Naive thymus-derived CD4-positive, alpha-beta T cell (primary cell): Measurements from ENCODE around the gene DONSON. TPM values are rescaled to one million over a fixed set of nuclear protein-coding genes. Genes with fewer than 3 reads are reported as not detected.
A peak's percentile ranks its signal among the peaks of the same experiment; 100 is the strongest.
"Not testable (repeated sequence)": the region's sequence is repeated elsewhere in the genome, so short reads cannot be mapped to it uniquely, and the experiment has no call there.

Experiments
- ATAC-seq: fragments of 150-1000 bp; cut with Tn5 transposase; 2 replicates; pipeline ENCODE4 v1.10.0; 2021; ENCODE audit warnings: mild to moderate bottlenecking, moderate library complexity
- CTCF ChIA-PET: fragments of 350-600 bp; sonication (Branson Sonifier 250); formaldehyde crosslinking; loops from one replicate; lab custom pipeline; 2021; ENCODE audit warnings: antibody characterized with exemption; lab: Charles Lee
- POLR2A ChIA-PET: fragments of 350-600 bp; sonication (Branson Sonifier 250); formaldehyde crosslinking; loops from one replicate; lab custom pipeline; 2021; ENCODE audit warnings: antibody characterized with exemption, inconsistent platforms; lab: Charles Lee
- DNase-seq, 9 donors: peaks; one replicate each; pipeline versions ENCODE4 v3.0.0 to v3.0.0-alpha.2; 2020 to 2022; ENCODE audit warnings: mixed read lengths in 1 of 9
- H3K27ac ChIP-seq: one replicate; pipeline ENCODE4 v1.7.0; 2013; ENCODE audit warnings: mild to moderate bottlenecking, low read depth, low read length, moderate library complexity
- H3K27me3 ChIP-seq, 2 donors: one replicate each; pipeline ENCODE4 v1.7.0; 2013; ENCODE audit warnings: low read length in 2 of 2, mild to moderate bottlenecking in 2 of 2, moderate library complexity in 2 of 2; ENCODE audit not compliant: control insufficient read depth in 2 of 2, insufficient read depth in 2 of 2
- H3K36me3 ChIP-seq, 3 experiments: 1 replicate in 2 of 3; 2 replicates in 1 of 3; pipeline ENCODE4 v1.7.0; 2013; ENCODE audit warnings: low read length in 3 of 3, mild to moderate bottlenecking in 3 of 3, moderate library complexity in 1 of 3; ENCODE audit not compliant: insufficient read depth in 3 of 3, control insufficient read depth in 2 of 3
- H3K4me1 ChIP-seq, 2 donors: one replicate each; pipeline ENCODE4 v1.7.0; 2013; ENCODE audit warnings: low read length in 2 of 2, mild to moderate bottlenecking in 2 of 2, moderate library complexity in 1 of 2; ENCODE audit not compliant: control insufficient read depth in 2 of 2, insufficient read depth in 2 of 2
- H3K4me3 ChIP-seq: 2 replicates; pipeline ENCODE4 v1.7.0; 2013; ENCODE audit warnings: mild to moderate bottlenecking, low read length
- H3K9me3 ChIP-seq, 3 experiments: 1 replicate in 2 of 3; 2 replicates in 1 of 3; pipeline ENCODE4 v1.7.0; 2013; ENCODE audit warnings: low read length in 3 of 3; ENCODE audit not compliant: control insufficient read depth in 2 of 3
- H3K27ac Mint-ChIP-seq, 9 donors: one replicate each; pipeline ENCODE4 v1.8.0; 2020 to 2022; ENCODE audit warnings: mixed read lengths in 9 of 9, mild to moderate bottlenecking in 8 of 9, moderate library complexity in 5 of 9, inconsistent platforms in 2 of 9
- H3K27me3 Mint-ChIP-seq, 5 donors: one replicate each; pipeline ENCODE4 v1.8.0; 2021 to 2022; ENCODE audit warnings: mixed read lengths in 5 of 5, mild to moderate bottlenecking in 1 of 5
- H3K36me3 Mint-ChIP-seq, 5 donors: one replicate each; pipeline ENCODE4 v1.8.0; 2020 to 2022; ENCODE audit warnings: mixed read lengths in 5 of 5, mild to moderate bottlenecking in 3 of 5, inconsistent platforms in 1 of 5
- H3K4me1 Mint-ChIP-seq, 7 donors: one replicate each; pipeline ENCODE4 v1.8.0; 2020 to 2022; ENCODE audit warnings: mixed read lengths in 7 of 7, mild to moderate bottlenecking in 3 of 7, inconsistent platforms in 1 of 7
- H3K4me3 Mint-ChIP-seq, 10 donors: one replicate each; pipeline ENCODE4 v1.8.0; 2020 to 2022; ENCODE audit warnings: mild to moderate bottlenecking in 10 of 10, mixed read lengths in 10 of 10, moderate library complexity in 6 of 10, inconsistent platforms in 2 of 10
- H3K9me3 Mint-ChIP-seq, 11 donors: one replicate each; pipeline ENCODE4 v1.8.0; 2020 to 2022; ENCODE audit warnings: mixed read lengths in 11 of 11, mild to moderate bottlenecking in 4 of 11, inconsistent platforms in 1 of 11, moderate library complexity in 1 of 11
- intact Hi-C, 2 donors: fragments of 100-400 bp; cut with micrococcal nuclease; formaldehyde crosslinking; loops; one replicate each; pipeline ENCODE4 v1.15.1; 2023
- polyA plus RNA-seq, 2 donors: library from polyadenylated mRNA; unstranded; fragments of 300-500 nt; fragmentation: Illumina TruSeq; gene quantifications; one replicate each; pipeline ENCODE4 v1.2.3, GENCODE V29; 2021
- total RNA-seq, 6 experiments: library from RNA in 5 of 6; stranded (reverse) in 5 of 6; gene quantifications; 1 replicate in 5 of 6; 2 replicates in 1 of 6; pipeline ENCODE4 v1.2.3 and lab custom pipeline; 2021 to 2026

DONSON gene, protein sequence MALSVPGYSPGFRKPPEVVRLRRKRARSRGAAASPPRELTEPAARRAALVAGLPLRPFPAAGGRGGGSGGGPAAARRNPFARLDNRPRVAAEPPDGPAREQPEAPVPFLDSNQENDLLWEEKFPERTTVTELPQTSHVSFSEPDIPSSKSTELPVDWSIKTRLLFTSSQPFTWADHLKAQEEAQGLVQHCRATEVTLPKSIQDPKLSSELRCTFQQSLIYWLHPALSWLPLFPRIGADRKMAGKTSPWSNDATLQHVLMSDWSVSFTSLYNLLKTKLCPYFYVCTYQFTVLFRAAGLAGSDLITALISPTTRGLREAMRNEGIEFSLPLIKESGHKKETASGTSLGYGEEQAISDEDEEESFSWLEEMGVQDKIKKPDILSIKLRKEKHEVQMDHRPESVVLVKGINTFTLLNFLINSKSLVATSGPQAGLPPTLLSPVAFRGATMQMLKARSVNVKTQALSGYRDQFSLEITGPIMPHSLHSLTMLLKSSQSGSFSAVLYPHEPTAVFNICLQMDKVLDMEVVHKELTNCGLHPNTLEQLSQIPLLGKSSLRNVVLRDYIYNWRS
- total RNA-seq: 10 to 100 TPM in 3 of 5 experiments, 1 to 10 TPM in 2; 8.9 to 30.8 (median 10.7) TPM
- polyA plus RNA-seq: 1 to 10 TPM; 4.2 to 4.4 TPM
- 9.7 reads per million, percentile 35 among the genes with 10 or more reads in this experiment for total RNA-seq (lab: John Stamatoyannopoulos, UW)

DNA sequence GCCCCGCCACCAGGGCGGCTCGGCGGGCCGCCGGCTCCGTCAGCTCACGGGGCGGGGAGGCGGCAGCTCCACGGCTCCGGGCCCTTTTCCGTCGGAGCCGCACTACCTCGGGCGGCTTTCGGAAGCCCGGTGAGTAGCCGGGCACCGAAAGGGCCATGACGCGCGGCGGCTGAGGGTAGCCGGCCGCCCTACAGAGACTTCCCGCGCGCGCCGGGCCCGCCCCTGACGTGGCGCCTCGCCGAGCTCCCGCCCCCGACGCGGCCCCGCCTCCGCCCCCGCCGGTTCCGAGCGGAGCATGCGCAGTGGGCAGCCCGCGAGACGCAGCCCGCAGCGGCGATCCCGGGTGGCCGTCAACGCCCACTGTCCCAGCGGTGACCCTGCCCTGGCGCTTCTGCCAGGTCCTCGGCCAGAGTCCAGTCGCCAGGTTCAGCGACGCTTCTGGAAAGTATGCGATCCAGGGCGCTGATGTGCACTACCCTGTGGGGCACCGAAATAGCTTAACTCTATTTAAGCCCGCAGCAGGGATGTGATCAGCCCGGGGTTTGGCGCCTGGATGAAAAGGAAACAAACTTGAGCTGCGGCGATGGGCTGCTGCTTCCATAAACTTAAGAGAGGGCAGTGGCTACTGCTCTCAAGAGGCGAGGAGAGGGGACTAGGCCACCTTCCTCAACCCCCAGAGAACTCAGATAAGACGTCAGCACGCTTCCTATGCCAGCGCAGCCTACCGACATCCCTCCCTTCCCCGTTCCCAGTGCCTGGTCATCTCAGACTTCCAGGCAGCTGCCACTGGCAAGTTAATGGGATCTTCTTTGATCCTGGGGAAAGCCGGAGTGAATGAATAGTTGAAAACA, at the start of gene DONSON:
TSS of gene DONSON (minus strand) at position 200 of the 851 bp plus-strand sequence. CDS start at position 157, 43 bp downstream.
- peaks cover 0 to 31% (median 20%) of the 10 kb centered on the region in 7 donors for H3K4me1 Mint-ChIP-seq
- peak within 1 kb of the TSS; percentile 34 to 96 (median 89) for H3K27ac Mint-ChIP-seq
- H3K27me3 Mint-ChIP-seq: peaks cover 0 to 1% (median 0%) of the 10 kb centered on the region in 5 donors
- CTCF ChIA-PET: interaction anchor here (1.0 to 2.5 kb wide), 3 partner anchors 17 to 45 kb away, joined by 3 to 8 read pairs (median 5); partner anchors contain the start of gene SON
- ATAC-seq (peak; percentile 98), DNase-seq (peak; percentile 76 to 97 (median 89))
- peaks cover 0 to 9% (median 0%) of the 10 kb centered on the region in 5 donors for H3K36me3 Mint-ChIP-seq
- Histone ChIP-seq H3K27ac (peak within 1 kb of the TSS; percentile 89), H3K36me3 (peaks cover 0 to 3% (median 0%) of the 10 kb centered on the region in 3 experiments), H3K27me3 (no peaks in the 10 kb centered on the region), H3K4me1 (peaks cover 5% of the 10 kb centered on the region in 2 donors), H3K9me3 (no peaks in the 10 kb centered on the region), H3K4me3 (peak within 1 kb of the TSS; percentile 63)
- intact Hi-C loops: loop anchor here (1.0 to 5.0 kb wide), 11 partner anchors 11 to 1196 kb away; partner anchors contain the start of genes CRYZL1 (in 2 of the 2), TMEM50B (in 2 of the 2), DNAJC28 (in 1 of the 2) and GART (in 1 of the 2)
- H3K9me3 Mint-ChIP-seq: no peaks in the 10 kb centered on the region
- H3K4me3 Mint-ChIP-seq: peak within 1 kb of the TSS; percentile 90 to 96 (median 94)
- POLR2A ChIA-PET: interaction anchor here (0.6 to 2.6 kb wide), 15 partner anchors 11 to 817 kb away, joined by 3 to 23 read pairs (median 4); partner anchors contain the start of genes DNAJC28, PAXBP1, SON and TMEM50B

DNA sequence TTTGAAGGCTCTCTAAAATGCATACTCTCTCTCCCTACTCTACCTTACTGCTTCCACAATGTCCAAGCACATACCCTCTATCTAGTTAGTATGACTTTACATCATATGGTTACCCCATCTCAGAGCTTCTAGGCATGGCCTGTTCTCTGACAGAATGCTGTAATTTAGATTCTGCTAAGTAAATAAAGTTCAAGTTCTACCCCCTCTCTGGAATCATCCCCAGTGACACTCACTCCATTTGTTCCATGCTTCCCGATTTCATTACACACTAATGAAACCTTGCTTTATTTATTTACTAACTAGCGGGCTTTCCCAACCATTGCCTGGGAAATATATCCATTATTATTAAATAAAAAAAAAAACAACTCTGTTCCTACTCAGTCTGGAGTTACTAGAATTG, 45.8 kb upstream of the DONSON start:
- peaks cover 0 to 19% (median 0%) of the 10 kb centered on the region in 3 experiments for H3K36me3 ChIP-seq
- no peak for DNase-seq
- H3K27me3 ChIP-seq: no peaks in the 10 kb centered on the region
- POLR2A ChIA-PET: no interaction called here
- no peak overlapping the region for H3K4me3 ChIP-seq
- Mint-ChIP-seq H3K36me3 (peaks cover 6 to 20% (median 14%) of the 10 kb centered on the region in 5 donors), H3K4me3 (no peak overlapping the region), H3K27ac (no peak overlapping the region), H3K4me1 (peaks cover 10 to 50% (median 29%) of the 10 kb centered on the region in 7 donors), H3K9me3 (no peaks in the 10 kb centered on the region), H3K27me3 (no peaks in the 10 kb centered on the region)
- no peak for ATAC-seq
- H3K9me3 ChIP-seq: no peaks in the 10 kb centered on the region
- no peak overlapping the region for H3K27ac ChIP-seq
- intact Hi-C loops: no loop called here
- H3K4me1 ChIP-seq: no peaks in the 10 kb centered on the region
- CTCF ChIA-PET: no interaction called here

DNA sequence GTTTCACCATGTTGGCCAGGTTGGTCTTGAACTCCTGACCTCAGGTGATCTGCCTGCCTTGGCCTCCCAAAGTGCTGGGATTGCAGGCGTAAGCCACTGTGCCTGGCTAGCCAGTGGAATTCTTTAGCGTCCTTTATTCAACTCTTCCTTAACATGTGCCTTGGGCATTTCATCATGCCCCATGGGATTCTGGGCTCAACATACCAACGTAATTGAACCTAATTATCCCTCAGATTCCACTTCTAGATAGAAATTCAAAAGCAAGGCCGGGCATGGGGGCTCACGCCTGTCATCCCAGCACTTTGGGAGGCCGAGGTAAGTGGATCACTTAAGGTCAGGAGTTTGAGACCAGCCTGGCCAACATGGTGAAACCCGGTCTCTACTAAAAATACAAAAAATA, 37.7 kb upstream of the DONSON start:
- POLR2A ChIA-PET: interaction anchor here (0.6 kb wide), 1 partner anchor 88 kb away, joined by 3 read pairs; no protein-coding TSS in a partner anchor
- H3K4me3 ChIP-seq, H3K27ac Mint-ChIP-seq, H3K9me3 Mint-ChIP-seq, H3K9me3 ChIP-seq, H3K27ac ChIP-seq, H3K27me3 ChIP-seq, H3K27me3 Mint-ChIP-seq, H3K4me3 Mint-ChIP-seq, intact Hi-C loops, ATAC-seq, H3K4me1 ChIP-seq, DNase-seq: not testable (repeated sequence)
- CTCF ChIA-PET: interaction anchor here (0.6 kb wide), 1 partner anchor 307 kb away, joined by 3 read pairs; no protein-coding TSS in a partner anchor
- Mint-ChIP-seq H3K4me1 (peaks cover 0 to 16% (median 5%) of the 10 kb centered on the region in 7 donors), H3K36me3 (peaks cover 6 to 20% (median 13%) of the 10 kb centered on the region in 5 donors)
- H3K36me3 ChIP-seq: peaks cover 0 to 32% (median 6%) of the 10 kb centered on the region in 3 experiments

DNA sequence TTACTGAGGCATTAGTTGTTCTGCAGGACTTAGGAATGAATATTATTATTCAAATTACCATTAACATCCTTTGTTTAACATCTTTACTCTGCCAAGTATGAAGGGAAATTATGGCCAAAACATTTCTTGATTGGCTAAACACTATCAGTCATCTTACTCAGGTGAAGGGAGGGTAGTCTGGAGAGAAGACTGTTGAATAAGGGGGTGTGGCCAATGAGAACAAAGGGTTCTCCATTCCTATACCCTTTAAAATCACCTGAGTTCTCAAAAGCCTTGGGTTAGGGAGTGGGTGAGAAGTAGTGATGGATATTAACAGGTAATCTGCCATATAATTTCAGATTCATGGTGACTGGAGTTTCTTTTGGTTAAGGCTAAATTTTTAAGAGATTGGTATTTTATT, 33.8 kb upstream of the DONSON start:
- DNase-seq (no peak), ATAC-seq (no peak)
- no peaks in the 10 kb centered on the region for H3K9me3 Mint-ChIP-seq
- peaks cover 0 to 5% (median 3%) of the 10 kb centered on the region in 7 donors for H3K4me1 Mint-ChIP-seq
- no peak overlapping the region for H3K27ac ChIP-seq
- no peaks in the 10 kb centered on the region for H3K27me3 Mint-ChIP-seq
- H3K9me3 ChIP-seq: no peaks in the 10 kb centered on the region
- H3K4me3 Mint-ChIP-seq: no peak overlapping the region
- intact Hi-C loops: no loop called here
- no peak overlapping the region for H3K4me3 ChIP-seq
- peak overlapping the region in 1 of 9 donors; percentile 58 for H3K27ac Mint-ChIP-seq
- no peaks in the 10 kb centered on the region for H3K27me3 ChIP-seq
- peaks cover 0 to 27% (median 6%) of the 10 kb centered on the region in 3 experiments for H3K36me3 ChIP-seq
- peaks cover 0 to 33% (median 18%) of the 10 kb centered on the region in 5 donors for H3K36me3 Mint-ChIP-seq
- no peaks in the 10 kb centered on the region for H3K4me1 ChIP-seq
- ChIA-PET POLR2A (no interaction called here), CTCF (no interaction called here)

DNA sequence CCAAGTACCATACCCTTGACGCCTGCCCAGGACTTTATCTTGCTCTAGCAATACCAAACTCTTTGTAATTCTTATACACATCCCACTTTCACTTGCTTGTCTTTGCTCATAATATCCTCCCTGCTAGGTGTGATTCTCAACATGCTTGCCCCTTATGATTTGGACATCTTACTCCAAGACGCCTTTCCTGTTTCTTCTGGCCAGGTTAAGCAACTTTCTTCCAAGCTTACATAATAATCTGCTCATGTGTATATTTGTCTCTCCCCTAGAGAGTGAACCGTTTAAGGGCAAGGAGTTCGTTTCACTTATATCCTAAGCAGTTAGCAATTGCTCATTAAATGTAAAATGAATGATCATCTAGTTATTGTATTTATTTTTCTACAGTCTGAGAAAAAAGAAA, 31.2 kb upstream of the DONSON start:
- H3K27me3 ChIP-seq: no peaks in the 10 kb centered on the region
- H3K4me3 Mint-ChIP-seq: no peak overlapping the region
- intact Hi-C loops: no loop called here
- peak overlapping the region in 1 of 9 donors; percentile 17 for H3K27ac Mint-ChIP-seq
- ChIA-PET POLR2A (no interaction called here), CTCF (no interaction called here)
- no peak for DNase-seq
- no peak overlapping the region for H3K4me3 ChIP-seq
- H3K4me1 ChIP-seq: no peaks in the 10 kb centered on the region
- H3K36me3 Mint-ChIP-seq: peaks cover 0 to 31% (median 16%) of the 10 kb centered on the region in 5 donors
- no peaks in the 10 kb centered on the region for H3K9me3 ChIP-seq
- no peak overlapping the region for H3K27ac ChIP-seq
- peaks cover 0 to 27% (median 6%) of the 10 kb centered on the region in 3 experiments for H3K36me3 ChIP-seq
- H3K27me3 Mint-ChIP-seq: no peaks in the 10 kb centered on the region
- peaks cover 0 to 5% (median 0%) of the 10 kb centered on the region in 7 donors for H3K4me1 Mint-ChIP-seq
- ATAC-seq: no peak
- H3K9me3 Mint-ChIP-seq: no peaks in the 10 kb centered on the region

DNA sequence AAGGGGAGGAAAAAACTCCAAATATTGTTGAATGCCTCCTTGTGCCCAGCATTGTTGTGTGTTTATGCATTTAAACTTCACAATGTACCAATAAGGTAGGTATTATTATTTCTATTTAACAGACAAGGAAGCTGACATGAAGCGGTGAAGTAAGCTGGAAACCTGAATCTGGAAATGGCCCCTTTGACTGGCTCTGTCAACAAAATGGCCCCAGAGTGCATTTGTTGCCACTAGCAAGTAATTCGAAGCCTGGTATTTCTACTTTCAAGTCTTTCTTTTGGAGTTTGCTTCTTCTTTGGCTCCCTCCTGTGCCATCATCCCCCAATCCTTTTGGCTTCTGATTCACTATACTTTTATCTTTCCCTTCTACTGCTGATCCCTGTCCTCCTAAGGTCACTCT, 29.9 kb upstream of the DONSON start:
- Mint-ChIP-seq H3K9me3 (no peaks in the 10 kb centered on the region), H3K4me1 (peaks cover 0 to 5% (median 0%) of the 10 kb centered on the region in 7 donors), H3K27me3 (no peaks in the 10 kb centered on the region), H3K27ac (peak overlapping the region in 1 of 9 donors; percentile 58), H3K4me3 (no peak overlapping the region), H3K36me3 (peaks cover 0 to 34% (median 18%) of the 10 kb centered on the region in 5 donors)
- DNase-seq (no peak), ATAC-seq (no peak)
- no peaks in the 10 kb centered on the region for H3K9me3 ChIP-seq
- H3K27ac ChIP-seq: no peak overlapping the region
- intact Hi-C loops: no loop called here
- POLR2A ChIA-PET: no interaction called here
- peaks cover 0 to 23% (median 7%) of the 10 kb centered on the region in 3 experiments for H3K36me3 ChIP-seq
- no peak overlapping the region for H3K4me3 ChIP-seq
- CTCF ChIA-PET: no interaction called here
- H3K4me1 ChIP-seq: no peaks in the 10 kb centered on the region
- H3K27me3 ChIP-seq: no peaks in the 10 kb centered on the region
